Amniotic stem cell (primary cell): Measurements from ENCODE around the gene SRSF7.

ENCODE experiments used
- DNase-seq: peaks from one replicate; lab custom pipeline; 2025; lab: John Stamatoyannopoulos, UW

SRSF7 gene

DNA sequence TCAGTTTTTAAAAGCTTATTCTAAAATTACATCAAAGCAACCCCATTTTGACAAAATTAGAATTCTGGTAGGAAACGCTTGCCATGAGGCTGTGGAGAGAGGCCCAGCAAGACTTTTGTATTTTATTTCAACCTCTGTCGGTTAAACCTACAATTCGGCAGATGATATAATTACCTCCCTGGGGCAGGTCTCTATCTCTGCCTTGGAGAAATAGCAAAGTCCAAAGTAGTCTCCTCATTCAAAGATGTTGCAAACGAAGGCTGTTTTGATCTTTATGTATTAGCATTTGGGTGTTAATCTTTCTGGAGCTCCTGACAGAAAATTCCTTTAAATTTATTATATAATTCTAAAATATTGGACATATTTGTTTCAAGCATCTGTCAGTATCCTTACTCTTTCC, 49.6 kb downstream of the SRSF7 start:
- no peak for DNase-seq

DNA sequence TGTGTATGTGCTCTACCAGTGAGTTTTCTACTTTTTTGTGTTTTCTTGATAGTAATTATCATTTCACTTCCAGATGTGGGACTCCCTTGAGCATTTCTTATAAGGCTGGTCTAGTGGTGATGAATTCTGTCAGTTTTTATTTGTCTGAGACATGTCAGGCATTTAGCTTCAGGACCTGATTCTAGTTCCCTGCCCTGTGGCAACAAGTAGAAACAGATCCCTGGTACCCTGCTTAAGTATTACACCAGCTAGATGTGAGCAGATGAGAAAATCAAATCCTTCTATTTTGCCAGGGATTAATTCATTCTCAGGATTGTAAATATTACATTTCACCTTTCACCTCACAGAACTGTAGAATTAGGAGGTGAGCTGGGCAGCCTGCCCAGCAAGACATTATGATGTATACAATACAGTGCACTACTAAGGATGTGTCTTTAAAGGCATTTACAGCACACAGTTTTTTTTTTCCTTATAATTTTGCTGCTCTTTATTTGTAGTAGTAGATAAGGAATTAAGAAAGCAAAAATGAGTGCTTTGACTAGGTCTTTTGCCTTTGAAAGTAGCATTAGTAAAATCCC, 50.2 kb downstream of the SRSF7 start:
- no peak for DNase-seq

DNA sequence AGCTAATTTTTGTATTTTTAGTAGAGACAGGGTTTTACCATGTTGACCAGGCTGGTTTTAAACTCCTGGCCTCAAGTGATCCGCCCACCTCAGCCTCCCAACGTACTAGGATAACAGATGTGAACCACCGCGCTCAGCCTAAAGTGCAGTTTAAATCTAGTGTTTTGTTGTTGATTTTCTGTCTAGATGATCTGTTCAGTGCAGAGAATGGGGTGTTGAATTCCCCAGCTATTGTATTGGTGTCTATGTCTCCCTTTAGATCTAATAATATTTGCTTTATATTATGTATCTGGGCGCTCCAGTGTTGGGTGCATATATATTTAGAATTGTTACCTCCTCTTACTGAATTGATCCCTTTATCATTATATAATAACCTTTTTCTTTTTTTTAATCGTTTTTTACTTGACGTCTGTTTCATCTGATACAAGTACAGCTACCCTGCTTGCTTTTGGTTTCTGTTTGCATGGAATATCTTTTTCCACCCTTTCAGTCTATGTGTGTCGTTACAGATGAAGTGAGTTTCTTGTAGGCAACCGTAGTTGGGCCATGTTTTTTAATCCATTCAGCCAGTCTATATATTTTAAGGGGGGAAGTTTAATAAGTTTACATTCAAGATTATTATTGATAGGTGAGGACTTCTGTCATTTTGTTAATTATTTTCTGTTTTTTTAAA, 50.9 kb downstream of the SRSF7 start:
- DNase-seq = no peak

DNA sequence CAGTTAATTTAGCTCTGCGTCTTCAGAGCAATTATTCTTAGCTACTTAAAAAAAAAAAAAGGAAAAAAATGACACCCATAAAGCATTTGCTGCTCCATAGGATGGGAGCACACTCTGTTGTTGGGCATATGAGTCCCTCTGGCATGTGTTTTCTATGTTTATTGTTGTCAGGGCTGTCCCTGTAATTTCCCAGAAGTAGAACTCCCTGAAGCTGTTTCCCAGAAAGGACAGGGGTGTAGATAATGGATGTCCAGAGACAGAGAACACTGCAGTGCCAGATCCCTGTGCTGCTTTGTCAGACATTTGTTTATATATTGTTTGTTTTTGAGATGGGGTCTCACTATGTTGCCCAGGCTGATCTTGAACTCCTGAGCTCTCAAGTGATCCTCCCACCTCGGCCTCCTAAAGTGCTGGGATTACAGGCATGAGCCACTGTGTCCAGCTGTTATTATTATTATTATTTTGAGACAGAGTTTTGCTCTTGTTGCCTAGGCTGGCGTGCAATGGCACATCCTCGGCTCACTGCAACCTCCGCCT, 52.6 kb downstream of the SRSF7 start:
- DNase-seq = no peak

DNA sequence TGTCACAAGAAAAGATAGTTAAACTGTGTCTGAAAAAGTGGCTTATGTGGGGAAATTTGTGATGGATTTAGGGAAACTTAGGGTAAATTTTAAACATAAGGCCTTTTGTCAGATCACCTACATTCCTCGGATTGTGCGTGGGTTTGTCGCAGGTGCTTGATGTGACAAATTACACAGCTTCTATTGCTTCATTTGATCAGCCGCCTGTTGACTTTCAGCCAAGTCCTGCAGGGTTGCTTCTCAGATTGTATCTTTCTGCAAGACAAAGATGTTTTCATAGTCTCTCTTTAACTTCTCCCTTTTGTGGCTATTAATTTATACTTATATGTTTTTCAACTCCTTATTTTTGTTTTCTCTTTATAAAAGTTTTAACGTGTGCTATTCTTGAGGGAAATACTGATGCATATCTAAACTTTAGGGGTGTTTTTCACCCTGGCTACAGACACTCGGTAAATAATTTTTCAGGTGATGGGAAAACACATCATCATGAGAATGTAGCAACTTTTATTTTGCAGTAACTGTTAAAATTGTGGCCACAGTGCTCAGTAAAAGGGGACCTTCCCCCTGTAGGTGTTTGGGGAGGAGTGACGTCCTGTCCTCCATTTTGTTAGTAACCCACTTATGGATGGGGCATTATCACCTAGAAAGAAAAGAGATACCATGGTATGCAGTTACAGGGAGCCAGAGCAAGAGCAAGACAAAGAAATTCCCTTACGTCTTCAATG, 53.9 kb downstream of the SRSF7 start:
- DNase-seq = no peak
